Ovary (tissue), 9 donors: ENCODE results near the gene PSMB7. TPM values are rescaled to one million over a fixed set of nuclear protein-coding genes. Genes with fewer than 3 reads are reported as not detected.

Experiments used
- DNase-seq, 5 donors: peaks; one replicate each; pipeline ENCODE4 v3.0.0-alpha.2; 2019 to 2020
- H3K27ac ChIP-seq, 2 donors: fragments of 200-600 bp; one replicate each; pipeline versions ENCODE4 v1.5.1 to v1.8.0; 2019 to 2022
- H3K27me3 ChIP-seq: fragments of 200-600 bp; one replicate; pipeline ENCODE4 v1.8.0; 2022
- H3K36me3 ChIP-seq: fragments of 200-600 bp; sonication (generic); one replicate; pipeline ENCODE4 v1.5.1; 2019
- H3K4me1 ChIP-seq: one replicate; pipeline ENCODE4 v1.8.1; 2013; ENCODE audit warnings: mild to moderate bottlenecking, moderate library complexity; ENCODE audit not compliant: insufficient read depth
- H3K4me3 ChIP-seq: fragments of 200-600 bp; sonication (generic); one replicate; pipeline ENCODE4 v1.5.1; 2017
- H3K9me3 ChIP-seq, 2 donors: fragments of 200-600 bp in 1 of 2; sonication (generic) in 1 of 2; one replicate each; pipeline versions ENCODE4 v1.5.1 to v1.8.1; 2013 to 2019; ENCODE audit warnings: mild to moderate bottlenecking in 1 of 2, moderate library complexity in 1 of 2
- CTCF ChIP-seq, 3 donors: fragments of 450-650 bp in 2 of 3; fragments of 200-600 bp in 1 of 3; IDR thresholded peaks; one replicate each; pipeline versions ENCODE4 v1.5.1 to v1.8.0; 2016 to 2022; ENCODE audit warnings: antibody characterized with exemption in 3 of 3, mild to moderate bottlenecking in 1 of 3
- EP300 ChIP-seq: sonication (generic); formaldehyde crosslinking; IDR thresholded peaks from one replicate; pipeline ENCODE4 v1.6.1; 2017; ENCODE audit warnings: antibody characterized with exemption
- POLR2A ChIP-seq: fragments of 450-650 bp; IDR thresholded peaks from one replicate; pipeline ENCODE4 v1.6.1; 2017; ENCODE audit warnings: antibody characterized with exemption, mild to moderate bottlenecking, moderate library complexity
- WGBS, 3 donors: extraction: QIAGEN DNeasy Blood & Tissue Kit in 1 of 3; methylation state at CpG; one replicate each; pipeline versions ENCODE4 v1.1.5 to v1.1.7; 2013 to 2017; 5-methylcytosine and 5-hydroxymethylcytosine counted together
- intact Hi-C, 4 donors: fragments of 100-400 bp; cut with DNase I; formaldehyde crosslinking; loops; one replicate each; pipeline versions ENCODE4 v1.11.0 to v1.15.1; 2022 to 2023
- polyA plus RNA-seq, 2 donors: library from polyadenylated mRNA; stranded (reverse); fragments of 200-250 nt in 1 of 2; fragments of 350-450 nt in 1 of 2; fragmentation: Illumina TruSeq in 1 of 2; extraction: RNeasy Lipid Tissue Mini Kit (QIAGEN cat#74804) in 1 of 2; gene quantifications; one replicate each; pipeline ENCODE4 v1.2.3, GENCODE V29; 2013 to 2014
- total RNA-seq, 7 donors: library from RNA; depleted of rRNA in 2 of 7; stranded (reverse); fragments of >200 nt in 2 of 7; fragmentation: NEBNext Ultra II Directional in 3 of 7; extraction: Animal tissue kit (Norgen Biotek cat#: 25700) in 3 of 7; gene quantifications; one replicate each; pipeline versions ENCODE4 v1.1.0 to v1.2.4, GENCODE V29; 2016 to 2023
- donor health status: DM: no; HTN: no; CAD: no; lungs with moderate emphysema.
- donor health status: DM: no; HTN: no; CAD: no.
- donor health status: Bipolar disorder and iron deficiency.
- donor health status: DM: yes; HTN: yes; CAD: no.
- donor health status: DM: no; HTN: no; CAD: no.
- donor health status: DM: yes; HTN: yes; CAD: no.

The PSMB7 gene
- total and polyA plus RNA-seq, 9 donors, result 88.0 to 211 (median 95.1) TPM

GRCh38 chr9:124358631-124359030, 56.6 kb downstream of the PSMB7 start:
- H3K4me3 ChIP-seq, result no peak overlapping the region
- H3K4me1 ChIP-seq, result peaks cover 5% of the 10 kb centered on the region
- no peak for TF ChIP-seq POLR2A
- intact Hi-C loops, result no loop called here
- no peak overlapping the region for H3K27ac ChIP-seq
- no peaks in the 10 kb centered on the region for H3K9me3 ChIP-seq
- no peak for DNase-seq
- WGBS, 3 donors, result 94 to 95% (median 95%) methylated on average over 13 of the region's 13 CpGs
- no peaks in the 10 kb centered on the region for H3K27me3 ChIP-seq
- no peaks in the 10 kb centered on the region for H3K36me3 ChIP-seq

GRCh38 chr9:124357721-124358361, 57.4 kb downstream of the PSMB7 start:
- Histone ChIP-seq H3K4me3 (no peak overlapping the region), H3K27ac (no peak overlapping the region), H3K36me3 (no peaks in the 10 kb centered on the region), H3K9me3 (no peaks in the 10 kb centered on the region), H3K27me3 (no peaks in the 10 kb centered on the region), H3K4me1 (peaks cover 5% of the 10 kb centered on the region)
- DNase-seq, result no peak
- WGBS, 3 donors, result 78 to 84% (median 79%) methylated on average over 13 of the region's 13 CpGs
- intact Hi-C loops, result no loop called here
- no peak for TF ChIP-seq CTCF (IDR thresholded peaks at IDR 0.05)
- TF ChIP-seq EP300, result no peak
- no peak for TF ChIP-seq POLR2A

- no peaks in the 10 kb centered on the region for H3K27me3 ChIP-seq
- no peaks in the 10 kb centered on the region for H3K9me3 ChIP-seq
- no peak overlapping the region for H3K4me3 ChIP-seq
- no peak for DNase-seq
- no peaks in the 10 kb centered on the region for H3K36me3 ChIP-seq
- peaks cover 5% of the 10 kb centered on the region for H3K4me1 ChIP-seq
- 90 to 93% (median 92%) methylated on average over 19 of the region's 19 CpGs for WGBS, 3 donors
- intact Hi-C loops, result no loop called here
- no peak overlapping the region for H3K27ac ChIP-seq
- TF ChIP-seq EP300 (no peak), POLR2A (no peak), CTCF (IDR thresholded peaks at IDR 0.05) (no peak)
These were observed 58.4 kb downstream of the PSMB7 start for GRCh38 chr9:124356745-124357390.

GRCh38 chr9:124355941-124356744, 59.1 kb downstream of the PSMB7 start:
- 63 to 69% (median 64%) methylated on average over 15 of the region's 15 CpGs for WGBS, 3 donors
- intact Hi-C loops, result no loop called here
- DNase-seq, result no peak

More at GRCh38 chr9:124355941-124356744, 59.1 kb downstream of the PSMB7 start:
- H3K9me3 ChIP-seq, result no peaks in the 10 kb centered on the region
- no peak overlapping the region for H3K27ac ChIP-seq
- no peak for TF ChIP-seq CTCF (IDR thresholded peaks at IDR 0.05)
- no peak for TF ChIP-seq POLR2A
- no peak for TF ChIP-seq EP300
- no peak overlapping the region for H3K4me3 ChIP-seq
- H3K4me1 ChIP-seq, result peaks cover 4% of the 10 kb centered on the region
- no peaks in the 10 kb centered on the region for H3K27me3 ChIP-seq
- no peaks in the 10 kb centered on the region for H3K36me3 ChIP-seq
